Measurements from ENCODE around the gene COL23A1.

Gene COL23A1

GRCh38 chr5:178222292-178222691 is 367.9 kb downstream of the COL23A1 start:
- no peak for DNase-seq (ENCODE audit: low read depth)

- no peak for DNase-seq (ENCODE audit: low read depth)
Observed at GRCh38 chr5:178221853-178222252, 368.3 kb downstream of the COL23A1 start.

GRCh38 chr5:178221282-178221681 is 368.9 kb downstream of the COL23A1 start:
- no peak for DNase-seq (ENCODE audit: low read depth)

- DNase-seq (ENCODE audit: low read depth): no peak
Observed at GRCh38 chr5:178218827-178219226, 371.4 kb downstream of the COL23A1 start.

GRCh38 chr5:178218237-178218776 is 371.9 kb downstream of the COL23A1 start:
- DNase-seq (ENCODE audit: low read depth): no peak

- DNase-seq (ENCODE audit: low read depth): no peak
Observed at GRCh38 chr5:178216779-178217178, 373.4 kb downstream of the COL23A1 start.

GRCh38 chr5:178216088-178216534 is 374.1 kb downstream of the COL23A1 start:
- DNase-seq (ENCODE audit: low read depth): no peak

- DNase-seq (ENCODE audit: low read depth): no peak
Observed at GRCh38 chr5:178215280-178216002, 374.8 kb downstream of the COL23A1 start.

- DNase-seq (ENCODE audit: low read depth): no peak
Observed at GRCh38 chr5:178214160-178214803, 375.9 kb downstream of the COL23A1 start.

GRCh38 chr5:178213748-178214151 is 376.4 kb downstream of the COL23A1 start:
- no peak for DNase-seq (ENCODE audit: low read depth)

GRCh38 chr5:178213003-178213461 is 377.2 kb downstream of the COL23A1 start:
- DNase-seq (ENCODE audit: low read depth): no peak

- no peak for DNase-seq (ENCODE audit: low read depth)
Observed at GRCh38 chr5:178212241-178213002, 377.8 kb downstream of the COL23A1 start.

- no peak for DNase-seq (ENCODE audit: low read depth)
Observed at GRCh38 chr5:178211095-178212048, 378.8 kb downstream of the COL23A1 start.

GRCh38 chr5:178210686-178211085 is 379.5 kb downstream of the COL23A1 start:
- no peak for DNase-seq (ENCODE audit: low read depth)

GRCh38 chr5:178210073-178210535 is 380.1 kb downstream of the COL23A1 start:
- DNase-seq (ENCODE audit: low read depth): no peak

- no peak for DNase-seq (ENCODE audit: low read depth)
Observed at GRCh38 chr5:178209334-178210072, 380.7 kb downstream of the COL23A1 start.

GRCh38 chr5:178208540-178209227 is 381.5 kb downstream of the COL23A1 start:
- DNase-seq (ENCODE audit: low read depth): no peak

- no peak for DNase-seq (ENCODE audit: low read depth)
Observed at GRCh38 chr5:178207917-178208280, 382.3 kb downstream of the COL23A1 start.

- DNase-seq (ENCODE audit: low read depth): no peak
Observed at GRCh38 chr5:178207183-178207916, 382.8 kb downstream of the COL23A1 start.
